GM19467 (cell line): ENCODE measurements around the gene SPATS2.
"Not testable (repeated sequence)": the region's sequence is repeated elsewhere in the genome, so short reads cannot be mapped to it uniquely, and the experiment has no call there.

Experiments
- ATAC-seq: cut with Tn5 transposase; IDR thresholded peaks from one replicate; pipeline ENCODE4 v1.9.1; 2021; ENCODE audit warnings: mild to moderate bottlenecking, moderate library complexity; ENCODE audit not compliant: unreplicated experiment

The SPATS2 gene

GRCh38 chr12:49349266-49349665, 18.0 kb upstream of the SPATS2 start:
- ATAC-seq, result no peak

- ATAC-seq, result no peak
Observed at GRCh38 chr12:49352351-49352750, 14.9 kb upstream of the SPATS2 start.

- no peak for ATAC-seq
Observed at GRCh38 chr12:49355913-49356312, 11.3 kb upstream of the SPATS2 start.

GRCh38 chr12:49357103-49357678, 10.1 kb upstream of the SPATS2 start:
- no peak for ATAC-seq

- ATAC-seq, result no peak
Observed at GRCh38 chr12:49358483-49359141, 8.7 kb upstream of the SPATS2 start.

- no peak for ATAC-seq
Observed at GRCh38 chr12:49359671-49360070, 7.6 kb upstream of the SPATS2 start.

- ATAC-seq, result no peak
Observed at GRCh38 chr12:49362077-49362476, 5.2 kb upstream of the SPATS2 start.

- ATAC-seq, result no peak
Observed at GRCh38 chr12:49364989-49365388, 2.3 kb upstream of the SPATS2 start.

GRCh38 chr12:49365542-49365941, 1.7 kb upstream of the SPATS2 start:
- no peak for ATAC-seq

- ATAC-seq, result peak; percentile 1
Observed at GRCh38 chr12:49366096-49366651, 1.1 kb upstream of the SPATS2 start.

GRCh38 chr12:49366652-49367380, 446 bp upstream of the SPATS2 start:
- peak; percentile 62 for ATAC-seq

GRCh38 chr12:49368240-49368600, 958 bp downstream of the SPATS2 start:
- no peak for ATAC-seq

GRCh38 chr12:49369411-49370145, 2.3 kb downstream of the SPATS2 start:
- peak; percentile 33 for ATAC-seq

- no peak for ATAC-seq
Observed at GRCh38 chr12:49370539-49370938, 3.3 kb downstream of the SPATS2 start.

GRCh38 chr12:49375406-49375805, 8.1 kb downstream of the SPATS2 start:
- no peak for ATAC-seq

GRCh38 chr12:49377386-49377785, 10.1 kb downstream of the SPATS2 start:
- no peak for ATAC-seq

GRCh38 chr12:49380184-49380583, 12.9 kb downstream of the SPATS2 start:
- not testable (repeated sequence) for ATAC-seq

GRCh38 chr12:49388682-49389386, 21.6 kb downstream of the SPATS2 start:
- ATAC-seq, result no peak

- ATAC-seq, result no peak
Observed at GRCh38 chr12:49389387-49389703, 22.1 kb downstream of the SPATS2 start.

- no peak for ATAC-seq
Observed at GRCh38 chr12:49397000-49397399, 29.7 kb downstream of the SPATS2 start.

GRCh38 chr12:49400304-49400703, 33.0 kb downstream of the SPATS2 start:
- ATAC-seq, result no peak
